Fibroblast of villous mesenchyme (primary cell): ENCODE measurements around the gene KRTAP4-3. TPM values are rescaled to one million over a fixed set of nuclear protein-coding genes. Genes with fewer than 3 reads are reported as not detected.
"Not testable (repeated sequence)": the region's sequence is repeated elsewhere in the genome, so short reads cannot be mapped to it uniquely, and the experiment has no call there.

Experiments
- DNase-seq: peaks from one replicate; pipeline ENCODE4 v3.0.0-alpha.2; 2010; ENCODE audit warnings: low read depth
- H3K4me3 ChIP-seq: 2 replicates; pipeline ENCODE4 v1.5.1; 2011; ENCODE audit warnings: low read depth, mild to moderate bottlenecking, low read length
- CTCF ChIP-seq: IDR thresholded peaks from 2 replicates; pipeline ENCODE4 v1.5.1; 2012; ENCODE audit warnings: low read depth, mild to moderate bottlenecking, low read length; ENCODE audit not compliant: insufficient read depth
- small RNA-seq: library from RNA; depleted of rRNA; stranded (forward); fragments of <200 nt; gene quantifications from one replicate; pipeline ENCODE3, GENCODE V24; 2012
- total RNA-seq: library from RNA; depleted of rRNA; stranded (reverse); fragments of >200 nt; gene quantifications from 2 replicates; pipeline ENCODE4 v1.2.3, GENCODE V29; 2012

Gene KRTAP4-3
- total RNA-seq, 1 donor, result not detected

GRCh38 chr17:41126412-41126811, 41.6 kb downstream of the KRTAP4-3 start:
- DNase-seq, result no peak
- TF ChIP-seq CTCF, result no peak
- no peak overlapping the region for H3K4me3 ChIP-seq

GRCh38 chr17:41125064-41125463, 43.0 kb downstream of the KRTAP4-3 start:
- TF ChIP-seq CTCF, result no peak
- DNase-seq, result no peak
- H3K4me3 ChIP-seq, result no peak overlapping the region

- not testable (repeated sequence) for H3K4me3 ChIP-seq, DNase-seq
Measured at GRCh38 chr17:41123991-41124371, 44.0 kb downstream of the KRTAP4-3 start, which contains the start of gene KRTAP4-12. KRTAP4-12 (minus strand) TSS chr17:41124182; CDS start chr17:41124122, 60 bp downstream.

- not testable (repeated sequence) for H3K4me3 ChIP-seq, DNase-seq
Measured at GRCh38 chr17:41123292-41123990, 44.6 kb downstream of the KRTAP4-3 start.

GRCh38 chr17:41121742-41122141, 46.3 kb downstream of the KRTAP4-3 start:
- no peak for DNase-seq
- TF ChIP-seq CTCF, result no peak
- no peak overlapping the region for H3K4me3 ChIP-seq

- DNase-seq, result not testable (repeated sequence)
Measured at GRCh38 chr17:41119696-41120690, 48.0 kb downstream of the KRTAP4-3 start.

GRCh38 chr17:41118721-41119120, 49.3 kb downstream of the KRTAP4-3 start:
- DNase-seq, result no peak
- no peak overlapping the region for H3K4me3 ChIP-seq
- no peak for TF ChIP-seq CTCF

More at GRCh38 chr17:41119696-41120690, 48.0 kb downstream of the KRTAP4-3 start:
- not testable (repeated sequence) for H3K4me3 ChIP-seq

GRCh38 chr17:41117846-41118386, 50.1 kb downstream of the KRTAP4-3 start, which contains the start of gene KRTAP4-11:
KRTAP4-11 (minus strand) TSS chr17:41118373; CDS start chr17:41118315, 58 bp downstream.
- not testable (repeated sequence) for H3K4me3 ChIP-seq, DNase-seq

Small RNAs within 50 kb of the gene (small RNA-seq; reads per million reads assigned to genes)
- not detected for gene KRTAP4-17P

Other genes starting within 250 kb of the KRTAP4-3 start
- gene KRT23, start 230.6 kb downstream of the KRTAP4-3 start, total RNA-seq, result under 0.01 and 1.7 TPM in 2 replicates
- gene KRT39, start 201.3 kb downstream of the KRTAP4-3 start, total RNA-seq, result not detected in 2 replicates
- gene KRT40, start 183.9 kb downstream of the KRTAP4-3 start, total RNA-seq, result not detected in 2 replicates
- not detected in 2 replicates for gene KRTAP3-3, start 174.1 kb downstream of the KRTAP4-3 start, total RNA-seq
- not detected in 2 replicates for gene KRTAP3-2, start 168.3 kb downstream of the KRTAP4-3 start, total RNA-seq
- not detected in 2 replicates for gene KRTAP3-1, start 159.1 kb downstream of the KRTAP4-3 start, total RNA-seq
- gene KRTAP1-5, start 141.0 kb downstream of the KRTAP4-3 start, total RNA-seq, result 11.0 and 16.4 TPM in 2 replicates
- not detected in 2 replicates for gene KRTAP1-4, start 138.0 kb downstream of the KRTAP4-3 start, total RNA-seq
- not detected in 2 replicates for gene KRTAP1-3, start 133.3 kb downstream of the KRTAP4-3 start, total RNA-seq
- gene KRTAP1-1, start 126.8 kb downstream of the KRTAP4-3 start, total RNA-seq, result not detected in 2 replicates
- gene KRTAP2-1, start 120.9 kb downstream of the KRTAP4-3 start, total RNA-seq, result not detected in 2 replicates
- gene KRTAP2-2, start 113.0 kb downstream of the KRTAP4-3 start, total RNA-seq, result not detected in 2 replicates
- gene KRTAP2-3, start 108.1 kb downstream of the KRTAP4-3 start, total RNA-seq, result 0.32 TPM in 1 of 2 replicates, not detected in the other
- not detected in 2 replicates for gene KRTAP2-4, start 102.3 kb downstream of the KRTAP4-3 start, total RNA-seq
- not detected in 2 replicates for gene KRTAP4-7, start 84.1 kb downstream of the KRTAP4-3 start, total RNA-seq
- gene KRTAP4-8, start 70.1 kb downstream of the KRTAP4-3 start, total RNA-seq, result not detected in 2 replicates
- not detected in 2 replicates for gene KRTAP4-16, start 66.0 kb downstream of the KRTAP4-3 start, total RNA-seq
- gene KRTAP4-9, start 62.8 kb downstream of the KRTAP4-3 start, total RNA-seq, result not detected in 2 replicates
- not detected in 2 replicates for gene KRTAP4-11, start 49.8 kb downstream of the KRTAP4-3 start, total RNA-seq
- not detected in 2 replicates for gene KRTAP4-12, start 44.0 kb downstream of the KRTAP4-3 start, total RNA-seq
- gene KRTAP4-6, start 27.7 kb downstream of the KRTAP4-3 start, total RNA-seq, result not detected in 2 replicates
- not detected in 2 replicates for gene KRTAP4-5, start 18.4 kb downstream of the KRTAP4-3 start, total RNA-seq
- gene KRTAP4-4, start 7.5 kb downstream of the KRTAP4-3 start, total RNA-seq, result not detected in 2 replicates
- not detected in 2 replicates for gene KRTAP4-2, start 10.0 kb upstream of the KRTAP4-3 start, total RNA-seq
- gene KRTAP4-1, start 16.7 kb upstream of the KRTAP4-3 start, total RNA-seq, result not detected in 2 replicates
- gene KRTAP9-1, start 21.7 kb upstream of the KRTAP4-3 start, total RNA-seq, result not detected in 2 replicates
- not detected in 2 replicates for gene KRTAP9-2, start 58.4 kb upstream of the KRTAP4-3 start, total RNA-seq
- not detected in 2 replicates for gene KRTAP9-3, start 64.2 kb upstream of the KRTAP4-3 start, total RNA-seq
- gene KRTAP9-8, start 69.8 kb upstream of the KRTAP4-3 start, total RNA-seq, result not detected in 2 replicates
- gene KRTAP9-4, start 81.5 kb upstream of the KRTAP4-3 start, total RNA-seq, result not detected in 2 replicates
- gene KRTAP9-9, start 87.2 kb upstream of the KRTAP4-3 start, total RNA-seq, result not detected in 2 replicates
- gene KRTAP9-6, start 97.2 kb upstream of the KRTAP4-3 start, total RNA-seq, result not detected in 2 replicates
- not detected in 2 replicates for gene KRTAP9-7, start 107.5 kb upstream of the KRTAP4-3 start, total RNA-seq
- not detected in 2 replicates for gene KRTAP29-1, start 134.6 kb upstream of the KRTAP4-3 start, total RNA-seq
- gene KRTAP16-1, start 141.1 kb upstream of the KRTAP4-3 start, total RNA-seq, result not detected in 2 replicates
- not detected in 2 replicates for gene KRTAP17-1, start 147.5 kb upstream of the KRTAP4-3 start, total RNA-seq
- gene KRT33A, start 182.6 kb upstream of the KRTAP4-3 start, total RNA-seq, result not detected in 2 replicates
- gene KRT33B, start 201.6 kb upstream of the KRTAP4-3 start, total RNA-seq, result under 0.01 and 0.32 TPM in 2 replicates
- gene KRT34, start 214.1 kb upstream of the KRTAP4-3 start, total RNA-seq, result 26.7 and 28.9 TPM in 2 replicates
- not detected in 2 replicates for gene KRT31, start 229.4 kb upstream of the KRTAP4-3 start, total RNA-seq